Measurements from ENCODE around the gene NEK9. TPM values are rescaled to one million over a fixed set of nuclear protein-coding genes. Genes with fewer than 3 reads are reported as not detected.

Gene NEK9
- total RNA-seq, 1 donor from 2014 or later = 119 TPM

DNA sequence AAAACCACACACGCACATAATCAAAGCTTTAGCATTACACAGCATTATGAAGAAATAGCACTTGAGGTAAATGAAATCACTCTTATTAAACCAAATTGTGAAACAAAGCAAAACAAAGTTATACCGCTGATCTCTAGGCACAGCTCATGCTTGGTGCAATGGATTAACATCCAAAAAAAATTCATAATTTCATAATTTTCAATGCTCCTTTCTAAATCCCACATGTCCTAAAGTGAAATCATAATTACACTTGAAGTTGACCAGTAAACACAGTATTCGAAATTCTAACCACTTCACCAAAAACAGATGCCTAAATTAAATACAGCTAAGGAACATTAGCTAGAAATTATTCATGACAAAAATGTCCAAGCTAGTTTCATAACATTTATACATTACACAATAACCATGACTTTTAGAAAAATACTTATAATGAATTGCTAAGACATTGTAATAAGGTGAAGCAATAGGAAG is 77.1 kb downstream of the NEK9 start:
- no peak for DNase-seq
- intact Hi-C loops (cut with micrococcal nuclease) = no loop called here
- ATAC-seq = peak; percentile 10

DNA sequence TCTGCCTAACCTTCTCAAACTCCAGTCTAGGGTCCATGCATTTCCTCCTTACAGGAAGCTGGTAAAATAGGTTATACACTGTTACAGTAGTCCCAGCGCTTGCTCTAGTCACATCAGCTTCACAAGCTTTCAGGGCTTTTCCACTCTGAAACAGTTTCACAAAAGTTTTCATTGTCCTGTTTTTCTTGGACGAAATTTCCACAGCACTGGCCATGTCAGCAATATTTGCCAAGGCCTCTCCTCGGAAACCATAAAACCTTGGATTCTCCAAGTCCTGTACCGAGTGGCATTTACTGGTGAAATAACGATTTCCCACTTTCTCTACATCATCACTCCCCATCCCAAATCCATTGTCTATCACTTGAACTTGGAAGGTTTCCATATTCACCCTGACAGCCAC is 77.7 kb downstream of the NEK9 start:
- peak; percentile 43 for ATAC-seq
- intact Hi-C loops (cut with micrococcal nuclease) = no loop called here
- DNase-seq = no peak

- intact Hi-C loops (cut with micrococcal nuclease) = no loop called here
- DNase-seq (no peak), ATAC-seq (no peak)
Observed at GRCh38 chr14:75048101-75048500, 78.7 kb downstream of the NEK9 start.

DNA sequence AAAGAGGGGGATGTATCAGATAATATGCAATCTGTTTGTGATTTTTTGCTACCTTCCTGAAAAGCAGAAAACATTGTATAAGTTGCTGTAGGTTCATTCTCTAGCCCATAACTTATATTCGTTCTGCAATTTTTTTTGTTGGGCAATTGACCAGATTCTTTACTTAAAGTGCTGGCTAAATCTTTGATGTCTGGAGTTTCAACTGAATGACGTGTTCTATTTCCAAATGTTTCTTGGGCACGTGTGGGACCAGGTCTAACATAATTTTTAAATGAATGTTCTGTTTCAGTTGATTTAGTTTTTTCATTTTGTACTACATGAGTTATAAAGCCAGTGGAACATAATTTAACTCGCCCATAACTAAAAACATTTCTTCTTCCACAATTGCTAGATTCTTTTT is 79.3 kb downstream of the NEK9 start:
- ATAC-seq = no peak
- intact Hi-C loops (cut with micrococcal nuclease) = no loop called here

GRCh38 chr14:75046899-75047298 is 79.9 kb downstream of the NEK9 start:
- DNase-seq = no peak
- intact Hi-C loops (cut with micrococcal nuclease) = no loop called here
- ATAC-seq = no peak

More for the DNA sequence above, 79.3 kb downstream of the NEK9 start:
- no peak for DNase-seq

DNA sequence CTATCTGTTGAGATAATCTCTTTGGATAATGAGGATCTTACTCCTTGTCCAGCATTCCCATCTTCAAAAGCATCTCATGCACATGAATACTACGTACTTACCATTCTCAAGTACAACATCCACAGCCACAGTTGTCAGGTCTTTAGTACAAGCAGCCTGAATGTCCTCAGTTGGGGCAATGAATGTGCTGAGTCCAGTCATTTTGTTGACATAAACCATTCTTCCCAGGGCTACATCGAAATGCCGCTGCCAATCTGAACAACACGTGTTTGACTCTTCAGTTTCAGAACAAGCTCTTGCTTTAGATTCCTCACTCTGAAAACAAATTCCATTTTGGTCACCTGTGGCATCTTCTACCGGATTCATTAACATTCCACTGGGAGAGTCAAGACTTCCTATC is 80.6 kb downstream of the NEK9 start:
- no peak for ATAC-seq
- intact Hi-C loops (cut with micrococcal nuclease) = no loop called here
- no peak for DNase-seq

- DNase-seq = no peak
- intact Hi-C loops (cut with micrococcal nuclease) = no loop called here
- no peak for ATAC-seq
Observed at GRCh38 chr14:75044752-75045151, 82.1 kb downstream of the NEK9 start.

DNA sequence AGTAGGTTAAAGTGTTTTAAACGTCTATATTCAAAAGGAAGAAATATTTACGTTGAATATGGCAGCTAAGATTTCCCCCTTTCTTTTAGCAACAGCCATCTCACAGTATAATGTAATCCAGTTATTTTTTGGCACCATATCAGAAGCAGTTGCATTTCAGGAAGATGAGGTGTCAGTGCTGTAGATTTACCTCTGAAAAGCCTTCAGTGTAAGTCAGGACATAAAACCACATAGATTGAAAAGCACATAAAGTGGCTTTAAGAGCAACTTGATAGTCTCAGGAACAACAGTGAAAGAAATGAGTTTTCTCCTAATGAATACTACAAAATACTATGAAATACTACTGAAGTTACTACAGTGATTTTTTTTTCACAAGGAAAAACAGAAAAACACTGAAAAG is 82.5 kb downstream of the NEK9 start:
- intact Hi-C loops (cut with micrococcal nuclease) = no loop called here
- DNase-seq = no peak
- no peak for ATAC-seq

GRCh38 chr14:75042035-75042434 is 84.8 kb downstream of the NEK9 start:
- ATAC-seq (no peak), DNase-seq (no peak)
- intact Hi-C loops (cut with micrococcal nuclease) = no loop called here

DNA sequence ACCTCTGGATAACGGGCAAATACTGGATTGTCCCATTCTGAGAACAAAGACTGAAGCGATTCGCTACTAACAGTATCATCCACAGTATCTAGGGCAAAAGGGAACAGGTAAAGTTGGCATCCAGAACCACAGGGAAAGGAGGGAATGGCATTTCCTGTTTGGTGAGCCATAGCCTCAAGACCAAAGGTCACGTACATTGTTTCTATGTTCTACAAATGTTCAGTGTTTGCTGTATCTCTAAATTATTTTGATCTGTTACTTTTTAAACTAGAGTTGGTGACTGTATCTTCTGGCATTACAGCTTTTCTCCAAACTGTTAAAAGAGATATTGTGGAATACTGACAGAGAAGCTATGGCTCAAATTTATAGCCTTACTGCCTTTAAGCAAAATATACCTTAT is 85.2 kb downstream of the NEK9 start:
- ATAC-seq (no peak), DNase-seq (no peak)
- intact Hi-C loops (cut with micrococcal nuclease) = no loop called here

DNA sequence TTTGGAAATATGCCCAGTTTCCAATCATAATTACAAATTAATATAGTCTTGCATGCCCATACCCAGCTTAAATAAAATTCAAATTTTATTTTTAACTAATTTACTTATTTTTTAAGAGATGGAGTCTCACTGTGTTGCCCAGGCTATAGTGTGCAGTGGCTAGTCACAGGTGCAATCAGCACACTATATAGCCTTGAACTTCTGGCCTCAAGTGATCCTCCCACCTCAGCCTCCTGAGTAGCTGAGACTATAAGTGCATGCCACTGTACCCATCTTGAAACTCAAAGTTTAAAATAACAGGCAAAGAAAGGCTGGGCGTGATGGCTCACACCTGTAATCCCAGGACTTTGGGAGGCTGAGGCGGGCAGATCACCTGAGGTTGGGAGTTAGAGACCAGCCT is 85.9 kb downstream of the NEK9 start:
- intact Hi-C loops (cut with micrococcal nuclease) = no loop called here
- no peak for DNase-seq
- ATAC-seq = no peak

GRCh38 chr14:75040507-75040906 is 86.3 kb downstream of the NEK9 start:
- no peak for ATAC-seq
- intact Hi-C loops (cut with micrococcal nuclease) = no loop called here
- DNase-seq = no peak

DNA sequence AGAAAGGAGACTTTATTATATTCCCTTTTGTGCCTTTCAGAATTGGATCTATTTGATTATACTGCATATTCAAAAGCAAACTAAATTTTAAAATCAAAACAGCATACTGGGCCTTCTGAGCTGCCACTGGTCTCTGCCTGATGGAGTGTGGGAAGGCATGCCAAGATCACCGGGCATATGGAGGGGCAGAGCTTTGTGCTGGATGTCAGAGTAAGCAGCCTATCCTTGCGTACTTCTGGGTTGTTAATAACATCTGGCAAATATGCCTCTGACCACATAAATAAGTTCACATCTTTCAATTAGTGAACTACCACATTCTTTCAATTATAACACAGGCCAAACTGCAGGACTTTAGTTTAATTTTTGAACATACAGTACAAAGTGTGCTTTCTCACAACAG is 93.9 kb downstream of the NEK9 start:
- intact Hi-C loops (cut with micrococcal nuclease) = no loop called here
- no peak for ATAC-seq
- no peak for DNase-seq

GRCh38 chr14:75030147-75030546 is 96.7 kb downstream of the NEK9 start:
- ATAC-seq (no peak), DNase-seq (no peak)
- intact Hi-C loops (cut with micrococcal nuclease) = no loop called here

Other genes starting within 250 kb of the NEK9 start
- gene DLST, start 245.1 kb downstream of the NEK9 start, total RNA-seq = 241 TPM
- gene RPS6KL1, start 203.8 kb downstream of the NEK9 start, total RNA-seq = 18.6 TPM
- 4.9 TPM for gene PGF, start 171.5 kb downstream of the NEK9 start, total RNA-seq
- gene EIF2B2, start 124.1 kb downstream of the NEK9 start, total RNA-seq = 34.5 TPM
- gene MLH3, start 75.6 kb downstream of the NEK9 start, total RNA-seq = 19.1 TPM
- 11.7 TPM for gene ACYP1, start 63.0 kb downstream of the NEK9 start, total RNA-seq
- 14.0 TPM for gene ZC2HC1C, start 57.4 kb downstream of the NEK9 start, total RNA-seq
- gene TMED10, start 49.6 kb upstream of the NEK9 start, total RNA-seq = 266 TPM
- 25.4 TPM for gene FOS, start 151.8 kb upstream of the NEK9 start, total RNA-seq

Measured in left ventricle myocardium superior (tissue), 1 donor.